C4-2B (cell line): Measurements from ENCODE around the gene PCSK1.

Source experiments
- CTCF ChIP-seq: fragments of 450-650 bp; conservative IDR thresholded peaks from 2 replicates; pipeline ENCODE4 v1.5.1; 2017; ENCODE audit warnings: mild to moderate bottlenecking
- ZFX ChIP-seq: fragments of 450-650 bp; IDR thresholded peaks from 2 replicates; pipeline ENCODE4 v1.6.1; 2017

- TF ChIP-seq CTCF (no peak), ZFX (no peak)
These were observed 40.1 kb upstream of the PCSK1 start for GRCh38 chr5:96473155-96473554.
